HepG2 (cell line): ENCODE measurements around the gene ST6GALNAC2. TPM values are rescaled to one million over a fixed set of nuclear protein-coding genes. Genes with fewer than 3 reads are reported as not detected.

Source experiments
- ATF7-NPFF ChIP-seq: sonication (generic); formaldehyde crosslinking; IDR thresholded peaks from 2 replicates; pipeline ENCODE4 v1.8.1; 2023; ENCODE audit warnings: mild to moderate bottlenecking, low read depth, missing genetic modification reagents, moderate library complexity
- HMGA1 ChIP-seq: sonication (generic); formaldehyde crosslinking; conservative IDR thresholded peaks from 2 replicates; pipeline ENCODE4 v1.4.0; 2020; ENCODE audit warnings: missing genetic modification reagents
- HOXA5 ChIP-seq: sonication (generic); formaldehyde crosslinking; IDR thresholded peaks from 2 replicates; pipeline ENCODE4 v1.4.0; 2020; ENCODE audit warnings: missing genetic modification reagents
- MTA1 ChIP-seq: sonication (generic); formaldehyde crosslinking; IDR thresholded peaks from 2 replicates; pipeline ENCODE4 v1.4.0; 2020; ENCODE audit warnings: missing genetic modification reagents, mild to moderate bottlenecking, borderline replicate concordance
- MTF2 ChIP-seq: sonication (generic); formaldehyde crosslinking; IDR thresholded peaks from 2 replicates; pipeline ENCODE4 v1.5.0; 2020; ENCODE audit warnings: missing genetic modification reagents, borderline replicate concordance
- MXD4 ChIP-seq: IDR thresholded peaks from 2 replicates; pipeline ENCODE4 v1.6.1; 2016; ENCODE audit warnings: mild to moderate bottlenecking, missing biosample characterization, missing genetic modification reagents
- PAWR ChIP-seq: sonication (generic); formaldehyde crosslinking; IDR thresholded peaks from 2 replicates; pipeline ENCODE4 v1.4.0; 2020; ENCODE audit warnings: missing genetic modification reagents, mild to moderate bottlenecking, borderline replicate concordance
- YY1 ChIP-seq: IDR thresholded peaks from 2 replicates; pipeline ENCODE4 v1.6.1; 2011; ENCODE audit warnings: low read length, low read depth, moderate library complexity, mild to moderate bottlenecking; ENCODE audit not compliant: insufficient read depth, insufficient replicate concordance
- ZNF205 ChIP-seq: IDR thresholded peaks from 2 replicates; pipeline ENCODE4 v1.6.1; 2018; ENCODE audit warnings: missing biosample characterization, missing genetic modification reagents
- ZNF367 ChIP-seq: sonication (generic); formaldehyde crosslinking; IDR thresholded peaks from 2 replicates; pipeline ENCODE4 v1.4.0; 2020; ENCODE audit warnings: missing genetic modification reagents, borderline replicate concordance
- ZNF775 ChIP-seq: sonication (generic); formaldehyde crosslinking; IDR thresholded peaks from 2 replicates; pipeline ENCODE4 v1.4.0; 2020; ENCODE audit warnings: missing genetic modification reagents, mild to moderate bottlenecking, moderate library complexity, borderline replicate concordance
- ZSCAN31 ChIP-seq: sonication (generic); formaldehyde crosslinking; IDR thresholded peaks from 2 replicates; pipeline ENCODE4 v1.5.0; 2020; ENCODE audit warnings: low read depth, mild to moderate bottlenecking, missing genetic modification reagents
- polyA plus RNA-seq, 8 experiments: library from polyadenylated mRNA; depleted of rRNA in 3 of 8; stranded (reverse) in 7 of 8; unstranded in 1 of 8; fragments of >200 nt; fragmentation: Illumina TruSeq in 4 of 8; extraction: Trizol in 4 of 8; gene quantifications; 2 replicates each; pipeline versions ENCODE4 v1.2.1 to v1.2.3, GENCODE V29; 2011 to 2016; ENCODE audit warnings: low read depth in 4 of 8, missing spikeins in 1 of 8, mixed read lengths in 1 of 8; ENCODE audit not compliant: insufficient read depth in 1 of 8
- total RNA-seq, 5 experiments: library from RNA; depleted of rRNA; stranded (reverse); fragments of >200 nt; fragmentation: Illumina TruSeq; extraction: Trizol; gene quantifications; 2 replicates each; pipeline ENCODE4 v1.2.3, GENCODE V29; 2016; ENCODE audit warnings: low read depth in 1 of 5
- TF ChIP-seq, protein P1 (sequence below): sonication (generic); formaldehyde crosslinking; IDR thresholded peaks from 2 replicates; pipeline ENCODE4 v1.4.0; 2020; ENCODE audit warnings: missing genetic modification reagents
- TF ChIP-seq, protein P2 (sequence below): sonication (generic); formaldehyde crosslinking; IDR thresholded peaks from 2 replicates; pipeline ENCODE4 v1.5.0; 2020; ENCODE audit warnings: mild to moderate bottlenecking, low read depth, missing genetic modification reagents, borderline replicate concordance
- TF ChIP-seq, protein P3 (sequence below): sonication (generic); formaldehyde crosslinking; IDR thresholded peaks from 2 replicates; pipeline ENCODE4 v1.5.1; 2020; ENCODE audit warnings: mild to moderate bottlenecking, missing genetic modification reagents, moderate library complexity
- TF ChIP-seq, protein P4 (sequence below): sonication (generic); formaldehyde crosslinking; IDR thresholded peaks from 2 replicates; pipeline ENCODE4 v1.4.0; 2020; ENCODE audit warnings: missing genetic modification reagents, borderline replicate concordance
- TF ChIP-seq, protein P5 (sequence below): sonication (generic); formaldehyde crosslinking; IDR thresholded peaks from 2 replicates; pipeline ENCODE4 v1.4.0; 2020; ENCODE audit warnings: missing genetic modification reagents, mild to moderate bottlenecking, borderline replicate concordance

The ST6GALNAC2 gene
- total and polyA plus RNA-seq, 2 of the 13 experiments (the other 11 are each of a cell fraction or from before 2014, with no cell fraction given): 0.12 to 0.49 TPM

DNA sequence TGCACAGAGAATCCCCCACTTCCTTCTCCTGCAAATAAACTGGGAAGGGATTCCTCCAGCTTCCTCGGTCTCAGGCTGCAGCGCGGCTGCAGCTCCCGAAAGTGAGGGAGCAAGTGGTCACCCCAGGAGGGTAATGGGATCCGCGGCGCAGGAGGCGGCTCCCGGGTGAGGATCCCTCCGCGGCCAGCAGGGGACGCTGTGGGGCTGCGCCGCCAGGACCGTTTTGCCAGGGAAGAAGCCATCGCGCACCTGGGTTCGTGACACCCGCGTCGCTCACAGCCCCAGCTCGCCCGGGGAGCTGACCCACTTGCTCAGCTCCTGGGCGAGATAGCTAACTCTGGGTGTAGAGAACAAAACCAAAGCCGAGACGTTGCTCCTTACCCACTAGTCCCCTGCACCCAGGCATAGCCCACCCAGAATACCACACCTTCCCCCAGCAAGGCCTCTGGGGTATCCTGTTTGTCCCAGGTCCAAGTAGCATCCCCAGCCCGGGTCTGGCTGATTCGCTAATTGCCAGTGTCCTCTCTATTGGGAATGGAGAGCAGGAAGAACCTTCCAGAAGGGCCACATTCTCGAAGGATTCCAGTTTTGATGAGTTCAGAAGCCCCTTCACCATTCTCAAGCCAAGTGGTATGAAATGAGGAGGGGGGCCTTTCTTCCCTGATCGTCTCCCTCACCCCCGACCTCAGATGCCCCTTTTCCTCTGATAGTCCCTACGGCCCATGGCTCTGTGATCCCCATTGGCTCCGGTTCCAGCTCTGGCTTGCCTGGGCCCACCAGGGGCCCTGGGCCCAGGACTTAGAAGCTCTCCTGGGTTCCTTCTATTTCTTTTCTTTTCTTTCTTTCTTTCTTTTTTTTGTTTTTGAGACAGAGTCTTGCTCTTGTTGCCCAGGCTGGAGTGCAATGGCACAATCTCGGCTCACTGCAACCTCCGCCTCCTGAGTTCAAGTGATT lies 62.3 kb downstream of the ST6GALNAC2 start (continued):
- TF ChIP-seq, protein P1, sequence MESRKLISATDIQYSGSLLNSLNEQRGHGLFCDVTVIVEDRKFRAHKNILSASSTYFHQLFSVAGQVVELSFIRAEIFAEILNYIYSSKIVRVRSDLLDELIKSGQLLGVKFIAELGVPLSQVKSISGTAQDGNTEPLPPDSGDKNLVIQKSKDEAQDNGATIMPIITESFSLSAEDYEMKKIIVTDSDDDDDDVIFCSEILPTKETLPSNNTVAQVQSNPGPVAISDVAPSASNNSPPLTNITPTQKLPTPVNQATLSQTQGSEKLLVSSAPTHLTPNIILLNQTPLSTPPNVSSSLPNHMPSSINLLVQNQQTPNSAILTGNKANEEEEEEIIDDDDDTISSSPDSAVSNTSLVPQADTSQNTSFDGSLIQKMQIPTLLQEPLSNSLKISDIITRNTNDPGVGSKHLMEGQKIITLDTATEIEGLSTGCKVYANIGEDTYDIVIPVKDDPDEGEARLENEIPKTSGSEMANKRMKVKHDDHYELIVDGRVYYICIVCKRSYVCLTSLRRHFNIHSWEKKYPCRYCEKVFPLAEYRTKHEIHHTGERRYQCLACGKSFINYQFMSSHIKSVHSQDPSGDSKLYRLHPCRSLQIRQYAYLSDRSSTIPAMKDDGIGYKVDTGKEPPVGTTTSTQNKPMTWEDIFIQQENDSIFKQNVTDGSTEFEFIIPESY (CRISPR knock-in tag): peak; percentile 64
- peak; percentile 92 for TF ChIP-seq ZSCAN31 (CRISPR knock-in tag)
- TF ChIP-seq, protein P2, sequence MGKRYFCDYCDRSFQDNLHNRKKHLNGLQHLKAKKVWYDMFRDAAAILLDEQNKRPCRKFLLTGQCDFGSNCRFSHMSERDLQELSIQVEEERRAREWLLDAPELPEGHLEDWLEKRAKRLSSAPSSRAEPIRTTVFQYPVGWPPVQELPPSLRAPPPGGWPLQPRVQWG: no peak
- TF ChIP-seq ATF7-NPFF: no peak; the same call in 1 of the 2 replicates
- 0 out of 2 replicates have a peak, but pooled peaks have one; percentile 55 for TF ChIP-seq ZNF205 (CRISPR knock-in tag)
- 0 out of 2 replicates have a peak, but pooled peaks have one; percentile 10 for TF ChIP-seq ZNF367
- 0 out of 2 replicates have a peak, but pooled peaks have one; percentile 19 for TF ChIP-seq ZNF775
- no peak for TF ChIP-seq PAWR (CRISPR knock-in tag)
- TF ChIP-seq HMGA1 (CRISPR knock-in tag): no peak
- TF ChIP-seq, protein P3, sequence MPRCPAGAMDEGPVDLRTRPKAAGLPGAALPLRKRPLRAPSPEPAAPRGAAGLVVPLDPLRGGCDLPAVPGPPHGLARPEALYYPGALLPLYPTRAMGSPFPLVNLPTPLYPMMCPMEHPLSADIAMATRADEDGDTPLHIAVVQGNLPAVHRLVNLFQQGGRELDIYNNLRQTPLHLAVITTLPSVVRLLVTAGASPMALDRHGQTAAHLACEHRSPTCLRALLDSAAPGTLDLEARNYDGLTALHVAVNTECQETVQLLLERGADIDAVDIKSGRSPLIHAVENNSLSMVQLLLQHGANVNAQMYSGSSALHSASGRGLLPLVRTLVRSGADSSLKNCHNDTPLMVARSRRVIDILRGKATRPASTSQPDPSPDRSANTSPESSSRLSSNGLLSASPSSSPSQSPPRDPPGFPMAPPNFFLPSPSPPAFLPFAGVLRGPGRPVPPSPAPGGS (CRISPR knock-in tag): peak; percentile 67; the same call in 1 of the 2 replicates
- peak; percentile 84; the same call in 1 of the 2 replicates for TF ChIP-seq MTA1 (CRISPR knock-in tag)
- peak; percentile 72 for TF ChIP-seq HOXA5 (CRISPR knock-in tag)
- TF ChIP-seq, protein P4, sequence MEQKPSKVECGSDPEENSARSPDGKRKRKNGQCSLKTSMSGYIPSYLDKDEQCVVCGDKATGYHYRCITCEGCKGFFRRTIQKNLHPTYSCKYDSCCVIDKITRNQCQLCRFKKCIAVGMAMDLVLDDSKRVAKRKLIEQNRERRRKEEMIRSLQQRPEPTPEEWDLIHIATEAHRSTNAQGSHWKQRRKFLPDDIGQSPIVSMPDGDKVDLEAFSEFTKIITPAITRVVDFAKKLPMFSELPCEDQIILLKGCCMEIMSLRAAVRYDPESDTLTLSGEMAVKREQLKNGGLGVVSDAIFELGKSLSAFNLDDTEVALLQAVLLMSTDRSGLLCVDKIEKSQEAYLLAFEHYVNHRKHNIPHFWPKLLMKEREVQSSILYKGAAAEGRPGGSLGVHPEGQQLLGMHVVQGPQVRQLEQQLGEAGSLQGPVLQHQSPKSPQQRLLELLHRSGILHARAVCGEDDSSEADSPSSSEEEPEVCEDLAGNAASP (CRISPR knock-in tag): peak; percentile 51; the same call in 1 of the 2 replicates
- peak; percentile 72 for TF ChIP-seq YY1
- 0 out of 2 replicates have a peak, but pooled peaks have one; percentile 84 for TF ChIP-seq MXD4
- TF ChIP-seq, protein P5, sequence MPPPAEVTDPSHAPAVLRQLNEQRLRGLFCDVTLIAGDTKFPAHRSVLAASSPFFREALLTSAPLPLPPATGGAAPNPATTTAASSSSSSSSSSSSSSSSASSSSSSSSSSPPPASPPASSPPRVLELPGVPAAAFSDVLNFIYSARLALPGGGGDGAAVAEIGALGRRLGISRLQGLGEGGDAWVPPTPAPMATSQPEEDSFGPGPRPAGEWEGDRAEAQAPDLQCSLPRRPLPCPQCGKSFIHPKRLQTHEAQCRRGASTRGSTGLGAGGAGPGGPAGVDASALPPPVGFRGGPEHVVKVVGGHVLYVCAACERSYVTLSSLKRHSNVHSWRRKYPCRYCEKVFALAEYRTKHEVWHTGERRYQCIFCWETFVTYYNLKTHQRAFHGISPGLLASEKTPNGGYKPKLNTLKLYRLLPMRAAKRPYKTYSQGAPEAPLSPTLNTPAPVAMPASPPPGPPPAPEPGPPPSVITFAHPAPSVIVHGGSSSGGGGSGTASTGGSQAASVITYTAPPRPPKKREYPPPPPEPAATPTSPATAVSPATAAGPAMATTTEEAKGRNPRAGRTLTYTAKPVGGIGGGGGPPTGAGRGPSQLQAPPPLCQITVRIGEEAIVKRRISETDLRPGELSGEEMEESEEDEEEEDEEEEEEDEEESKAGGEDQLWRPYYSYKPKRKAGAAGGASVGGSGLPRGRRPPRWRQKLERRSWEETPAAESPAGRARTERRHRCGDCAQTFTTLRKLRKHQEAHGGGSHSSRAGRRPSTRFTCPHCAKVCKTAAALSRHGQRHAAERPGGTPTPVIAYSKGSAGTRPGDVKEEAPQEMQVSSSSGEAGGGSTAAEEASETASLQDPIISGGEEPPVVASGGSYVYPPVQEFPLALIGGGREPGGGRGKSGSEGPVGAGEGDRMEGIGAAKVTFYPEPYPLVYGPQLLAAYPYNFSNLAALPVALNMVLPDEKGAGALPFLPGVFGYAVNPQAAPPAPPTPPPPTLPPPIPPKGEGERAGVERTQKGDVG (CRISPR knock-in tag): peak; percentile 56; the same call in 1 of the 2 replicates
- no peak for TF ChIP-seq MTF2
